Caco-2 (cell line): ENCODE results near the gene DYRK1B. TPM values are rescaled to one million over a fixed set of nuclear protein-coding genes. Genes with fewer than 3 reads are reported as not detected.

Source experiments
- BruUV-seq: library from RNA; stranded (reverse); fragments of 400-500 nt; replicated peaks from 2 replicates; lab custom pipeline; 2021; lab: Mats Ljungman, UMichigan
- CTCF ChIA-PET: fragments of 300-600 bp; sonication (Branson Sonifier 250); formaldehyde crosslinking; loops from one replicate; lab custom pipeline; 2022; ENCODE audit warnings: antibody characterized with exemption; lab: Charles Lee
- POLR2A ChIA-PET: fragments of 300-600 bp; sonication (Branson Sonifier 250); formaldehyde crosslinking; loops from one replicate; lab custom pipeline; 2022; ENCODE audit warnings: antibody characterized with exemption; lab: Charles Lee
- DNase-seq, 2 experiments: peaks; one replicate each; pipeline versions ENCODE4 v3.0.0 to v3.0.0-alpha.2; 2020 to 2022
- H3K27me3 ChIP-seq: replicated peaks from 2 replicates; pipeline ENCODE4 v1.6.0; 2011; ENCODE audit warnings: low read length; ENCODE audit not compliant: control insufficient read depth, insufficient read depth
- H3K36me3 ChIP-seq: 2 replicates; pipeline ENCODE4 v1.5.1; 2011; ENCODE audit warnings: low read length; ENCODE audit not compliant: control insufficient read depth, insufficient read depth
- H3K4me1 ChIP-seq: fragments of 250-450 bp; sonication (Bioruptor Pico); 2 replicates; pipeline ENCODE4 v1.5.1; 2020; ENCODE audit warnings: mild to moderate bottlenecking
- H3K4me3 ChIP-seq: 2 replicates; pipeline ENCODE4 v1.5.1; 2011; ENCODE audit warnings: low read depth, mild to moderate bottlenecking, control low read depth, low read length
- H3K9me3 ChIP-seq: fragments of 250-450 bp; sonication (Bioruptor Pico); 2 replicates; pipeline ENCODE4 v1.5.1; 2020; ENCODE audit warnings: mild to moderate bottlenecking, moderate library complexity
- H3K27ac Mint-ChIP-seq: one replicate; pipeline ENCODE4 v1.8.0; 2022; ENCODE audit warnings: mixed read lengths; ENCODE audit not compliant: unreplicated experiment
- H3K27me3 Mint-ChIP-seq: one replicate; pipeline ENCODE4 v1.8.0; 2022; ENCODE audit warnings: mixed read lengths; ENCODE audit not compliant: insufficient read depth, unreplicated experiment
- H3K36me3 Mint-ChIP-seq: one replicate; pipeline ENCODE4 v1.8.0; 2022; ENCODE audit warnings: mild to moderate bottlenecking, mixed read lengths; ENCODE audit not compliant: insufficient read depth, unreplicated experiment
- H3K4me1 Mint-ChIP-seq: one replicate; pipeline ENCODE4 v1.8.0; 2022; ENCODE audit warnings: low read depth, mixed read lengths; ENCODE audit not compliant: unreplicated experiment
- H3K4me3 Mint-ChIP-seq: one replicate; pipeline ENCODE4 v1.8.0; 2022; ENCODE audit warnings: mild to moderate bottlenecking, moderate library complexity, mixed read lengths; ENCODE audit not compliant: unreplicated experiment
- H3K9me3 Mint-ChIP-seq: one replicate; pipeline ENCODE4 v1.8.0; 2022; ENCODE audit warnings: mixed read lengths; ENCODE audit not compliant: unreplicated experiment
- CTCF ChIP-seq, 2 experiments: fragments of 200-600 bp in 1 of 2; IDR thresholded peaks; 1 replicate in 1 of 2; 2 replicates in 1 of 2; pipeline versions ENCODE4 v1.5.1 to v1.8.0; 2011 to 2022; ENCODE audit warnings: antibody characterized with exemption in 1 of 2, control low read depth in 1 of 2, inconsistent platforms in 1 of 2, low read depth in 1 of 2, low read length in 1 of 2, mild to moderate bottlenecking in 1 of 2, moderate library complexity in 1 of 2; ENCODE audit not compliant: insufficient read depth in 1 of 2, severe bottlenecking in 1 of 2, unreplicated experiment in 1 of 2
- intact Hi-C: fragments of 100-400 bp; cut with micrococcal nuclease; formaldehyde crosslinking; loops from one replicate; pipeline ENCODE4 v1.10.0; 2022; ENCODE audit not compliant: unreplicated experiment
- total RNA-seq: library from RNA; stranded (reverse); gene quantifications from 2 replicates; pipeline ENCODE4 v1.2.3, GENCODE V29; 2022

The DYRK1B gene
- total RNA-seq, 1 experiment from 2014 or later, result 5.4 TPM

GRCh38 chr19:39842693-39843435, 8.9 kb upstream of the DYRK1B start:
- H3K27ac Mint-ChIP-seq, result no peak overlapping the region
- Histone ChIP-seq H3K36me3 (peaks cover under 1% of the 10 kb centered on the region; the same call in 1 of the 2 replicates), H3K9me3 (no peaks in the 10 kb centered on the region), H3K4me3 (no peak overlapping the region), H3K27me3 (no peaks in the 10 kb centered on the region), H3K4me1 (peaks cover 20% of the 10 kb centered on the region)
- no peaks in the 10 kb centered on the region for H3K27me3 Mint-ChIP-seq
- peaks cover 53% of the 10 kb centered on the region for H3K36me3 Mint-ChIP-seq
- H3K9me3 Mint-ChIP-seq, result no peaks in the 10 kb centered on the region
- H3K4me1 Mint-ChIP-seq, result peaks cover 47% of the 10 kb centered on the region
- CTCF ChIA-PET, result interaction anchor here (0.6 to 1.0 kb wide), 3 partner anchors 50 to 390 kb away, joined by 4 to 8 read pairs (median 4); no protein-coding TSS in a partner anchor
- intact Hi-C loops, result no loop called here
- no TSS peak for BruUV-seq
- no peak for TF ChIP-seq CTCF (IDR thresholded peaks at IDR 0.05; ENCODE audit: insufficient read depth in 1 of 2, low read depth in 1 of 2, low read length in 1 of 2, severe bottlenecking in 1 of 2, unreplicated experiment in 1 of 2)
- POLR2A ChIA-PET, result no interaction called here
- no peak overlapping the region for H3K4me3 Mint-ChIP-seq
- no peak for DNase-seq

GRCh38 chr19:39841041-39841440, 7.1 kb upstream of the DYRK1B start:
- Histone ChIP-seq H3K9me3 (no peaks in the 10 kb centered on the region), H3K36me3 (peaks cover 1% of the 10 kb centered on the region; the same call in 1 of the 2 replicates), H3K4me3 (no peak overlapping the region), H3K4me1 (peaks cover 6% of the 10 kb centered on the region; the same call in 1 of the 2 replicates), H3K27me3 (no peaks in the 10 kb centered on the region)
- intact Hi-C loops, result no loop called here
- peaks cover 58% of the 10 kb centered on the region for H3K36me3 Mint-ChIP-seq
- no peak overlapping the region for H3K27ac Mint-ChIP-seq
- POLR2A ChIA-PET, result no interaction called here
- TF ChIP-seq CTCF (IDR thresholded peaks at IDR 0.05; ENCODE audit: insufficient read depth in 1 of 2, low read depth in 1 of 2, low read length in 1 of 2, severe bottlenecking in 1 of 2, unreplicated experiment in 1 of 2), result no peak
- CTCF ChIA-PET, result no interaction called here
- no peak for DNase-seq
- no peaks in the 10 kb centered on the region for H3K27me3 Mint-ChIP-seq
- no TSS peak for BruUV-seq
- H3K4me3 Mint-ChIP-seq, result no peak overlapping the region
- no peaks in the 10 kb centered on the region for H3K9me3 Mint-ChIP-seq
- peaks cover 34% of the 10 kb centered on the region for H3K4me1 Mint-ChIP-seq

- peaks cover 55% of the 10 kb centered on the region for H3K36me3 Mint-ChIP-seq
- no peak for DNase-seq
- no peak overlapping the region for H3K4me3 ChIP-seq
- H3K4me1 ChIP-seq, result peaks cover 6% of the 10 kb centered on the region; the same call in 1 of the 2 replicates
- H3K9me3 Mint-ChIP-seq, result no peaks in the 10 kb centered on the region
- H3K4me1 Mint-ChIP-seq, result peaks cover 34% of the 10 kb centered on the region
- H3K36me3 ChIP-seq, result peaks cover 1% of the 10 kb centered on the region; the same call in 1 of the 2 replicates
- no TSS peak for BruUV-seq
- no peak overlapping the region for H3K4me3 Mint-ChIP-seq
- H3K9me3 ChIP-seq, result no peaks in the 10 kb centered on the region
- TF ChIP-seq CTCF (IDR thresholded peaks at IDR 0.05; ENCODE audit: insufficient read depth in 1 of 2, low read depth in 1 of 2, low read length in 1 of 2, severe bottlenecking in 1 of 2, unreplicated experiment in 1 of 2), result no peak
- POLR2A ChIA-PET, result no interaction called here
- no peak overlapping the region for H3K27ac Mint-ChIP-seq
- H3K27me3 Mint-ChIP-seq, result no peaks in the 10 kb centered on the region
- CTCF ChIA-PET, result no interaction called here
- no peaks in the 10 kb centered on the region for H3K27me3 ChIP-seq
- intact Hi-C loops, result no loop called here
Measured at GRCh38 chr19:39840492-39840891, 6.5 kb upstream of the DYRK1B start.
